Naive thymus-derived CD4-positive, alpha-beta T cell (primary cell): ENCODE measurements around the gene DSC1. TPM values are rescaled to one million over a fixed set of nuclear protein-coding genes. Genes with fewer than 3 reads are reported as not detected.
"Not testable (repeated sequence)": the region's sequence is repeated elsewhere in the genome, so short reads cannot be mapped to it uniquely, and the experiment has no call there.

Experiments used
- ATAC-seq: fragments of 150-1000 bp; cut with Tn5 transposase; 2 replicates; pipeline ENCODE4 v1.10.0; 2021; ENCODE audit warnings: mild to moderate bottlenecking, moderate library complexity
- CTCF ChIA-PET: fragments of 350-600 bp; sonication (Branson Sonifier 250); formaldehyde crosslinking; loops from one replicate; lab custom pipeline; 2021; ENCODE audit warnings: antibody characterized with exemption; lab: Charles Lee
- POLR2A ChIA-PET: fragments of 350-600 bp; sonication (Branson Sonifier 250); formaldehyde crosslinking; loops from one replicate; lab custom pipeline; 2021; ENCODE audit warnings: antibody characterized with exemption, inconsistent platforms; lab: Charles Lee
- DNase-seq, 9 donors: peaks; one replicate each; pipeline versions ENCODE4 v3.0.0 to v3.0.0-alpha.2; 2020 to 2022; ENCODE audit warnings: mixed read lengths in 1 of 9
- H3K27ac ChIP-seq: one replicate; pipeline ENCODE4 v1.7.0; 2013; ENCODE audit warnings: mild to moderate bottlenecking, low read depth, low read length, moderate library complexity
- H3K27me3 ChIP-seq, 2 donors: one replicate each; pipeline ENCODE4 v1.7.0; 2013; ENCODE audit warnings: low read length in 2 of 2, mild to moderate bottlenecking in 2 of 2, moderate library complexity in 2 of 2; ENCODE audit not compliant: control insufficient read depth in 2 of 2, insufficient read depth in 2 of 2
- H3K36me3 ChIP-seq, 3 experiments: 1 replicate in 2 of 3; 2 replicates in 1 of 3; pipeline ENCODE4 v1.7.0; 2013; ENCODE audit warnings: low read length in 3 of 3, mild to moderate bottlenecking in 3 of 3, moderate library complexity in 1 of 3; ENCODE audit not compliant: insufficient read depth in 3 of 3, control insufficient read depth in 2 of 3
- H3K4me1 ChIP-seq, 2 donors: one replicate each; pipeline ENCODE4 v1.7.0; 2013; ENCODE audit warnings: low read length in 2 of 2, mild to moderate bottlenecking in 2 of 2, moderate library complexity in 1 of 2; ENCODE audit not compliant: control insufficient read depth in 2 of 2, insufficient read depth in 2 of 2
- H3K4me3 ChIP-seq: 2 replicates; pipeline ENCODE4 v1.7.0; 2013; ENCODE audit warnings: mild to moderate bottlenecking, low read length
- H3K9me3 ChIP-seq, 3 experiments: 1 replicate in 2 of 3; 2 replicates in 1 of 3; pipeline ENCODE4 v1.7.0; 2013; ENCODE audit warnings: low read length in 3 of 3; ENCODE audit not compliant: control insufficient read depth in 2 of 3
- H3K27ac Mint-ChIP-seq, 9 donors: one replicate each; pipeline ENCODE4 v1.8.0; 2020 to 2022; ENCODE audit warnings: mixed read lengths in 9 of 9, mild to moderate bottlenecking in 8 of 9, moderate library complexity in 5 of 9, inconsistent platforms in 2 of 9
- H3K27me3 Mint-ChIP-seq, 5 donors: one replicate each; pipeline ENCODE4 v1.8.0; 2021 to 2022; ENCODE audit warnings: mixed read lengths in 5 of 5, mild to moderate bottlenecking in 1 of 5
- H3K36me3 Mint-ChIP-seq, 5 donors: one replicate each; pipeline ENCODE4 v1.8.0; 2020 to 2022; ENCODE audit warnings: mixed read lengths in 5 of 5, mild to moderate bottlenecking in 3 of 5, inconsistent platforms in 1 of 5
- H3K4me1 Mint-ChIP-seq, 7 donors: one replicate each; pipeline ENCODE4 v1.8.0; 2020 to 2022; ENCODE audit warnings: mixed read lengths in 7 of 7, mild to moderate bottlenecking in 3 of 7, inconsistent platforms in 1 of 7
- H3K4me3 Mint-ChIP-seq, 10 donors: one replicate each; pipeline ENCODE4 v1.8.0; 2020 to 2022; ENCODE audit warnings: mild to moderate bottlenecking in 10 of 10, mixed read lengths in 10 of 10, moderate library complexity in 6 of 10, inconsistent platforms in 2 of 10
- H3K9me3 Mint-ChIP-seq, 11 donors: one replicate each; pipeline ENCODE4 v1.8.0; 2020 to 2022; ENCODE audit warnings: mixed read lengths in 11 of 11, mild to moderate bottlenecking in 4 of 11, inconsistent platforms in 1 of 11, moderate library complexity in 1 of 11
- intact Hi-C, 2 donors: fragments of 100-400 bp; cut with micrococcal nuclease; formaldehyde crosslinking; loops; one replicate each; pipeline ENCODE4 v1.15.1; 2023
- polyA plus RNA-seq, 2 donors: library from polyadenylated mRNA; unstranded; fragments of 300-500 nt; fragmentation: Illumina TruSeq; gene quantifications; one replicate each; pipeline ENCODE4 v1.2.3, GENCODE V29; 2021
- total RNA-seq, 6 experiments: library from RNA in 5 of 6; stranded (reverse) in 5 of 6; gene quantifications; 1 replicate in 5 of 6; 2 replicates in 1 of 6; pipeline ENCODE4 v1.2.3 and lab custom pipeline; 2021 to 2026

Gene DSC1
- total and polyA plus RNA-seq, 7 experiments from 2014 or later: 3.1 to 16.2 (median 8.4) TPM; not detected in 1

- POLR2A ChIA-PET: not testable (repeated sequence)
Observed at GRCh38 chr18:31123125-31123524, 39.5 kb downstream of the DSC1 start.

GRCh38 chr18:31120594-31120993, 42.1 kb downstream of the DSC1 start:
- Mint-ChIP-seq H3K4me1 (no peaks in the 10 kb centered on the region), H3K4me3 (no peak overlapping the region), H3K27ac (no peak overlapping the region), H3K9me3 (peaks cover 0 to 18% (median 5%) of the 10 kb centered on the region in 11 donors), H3K27me3 (no peaks in the 10 kb centered on the region), H3K36me3 (no peaks in the 10 kb centered on the region)
- H3K4me1 ChIP-seq: no peaks in the 10 kb centered on the region
- no peak overlapping the region for H3K27ac ChIP-seq
- ChIA-PET POLR2A (interaction anchor here (0.7 kb wide), 1 partner anchor 8 kb away, joined by 3 read pairs; no protein-coding TSS in a partner anchor), CTCF (interaction anchor here (0.8 kb wide), 1 partner anchor 436 kb away, joined by 3 read pairs; no protein-coding TSS in a partner anchor)
- no peaks in the 10 kb centered on the region for H3K27me3 ChIP-seq
- ATAC-seq (no peak), DNase-seq (no peak)
- intact Hi-C loops: no loop called here
- no peaks in the 10 kb centered on the region for H3K36me3 ChIP-seq
- H3K4me3 ChIP-seq: no peak overlapping the region
- H3K9me3 ChIP-seq: no peaks in the 10 kb centered on the region

More at GRCh38 chr18:31123125-31123524, 39.5 kb downstream of the DSC1 start:
- H3K4me1 ChIP-seq, H3K27me3 Mint-ChIP-seq, DNase-seq, H3K4me3 Mint-ChIP-seq, H3K36me3 Mint-ChIP-seq, H3K4me1 Mint-ChIP-seq, H3K36me3 ChIP-seq, H3K9me3 ChIP-seq, H3K27ac ChIP-seq, H3K27me3 ChIP-seq, CTCF ChIA-PET, H3K27ac Mint-ChIP-seq, ATAC-seq, H3K4me3 ChIP-seq, intact Hi-C loops: not testable (repeated sequence)
- H3K9me3 Mint-ChIP-seq: peaks cover 0 to 12% (median 4%) of the 10 kb centered on the region in 11 donors

- no peaks in the 10 kb centered on the region for H3K4me1 Mint-ChIP-seq
- H3K4me3 Mint-ChIP-seq: no peak overlapping the region
- no peak overlapping the region for H3K4me3 ChIP-seq
- no peak overlapping the region for H3K27ac ChIP-seq
- no peaks in the 10 kb centered on the region for H3K4me1 ChIP-seq
- no peaks in the 10 kb centered on the region for H3K36me3 Mint-ChIP-seq
- peaks cover 0 to 22% (median 5%) of the 10 kb centered on the region in 11 donors for H3K9me3 Mint-ChIP-seq
- DNase-seq (no peak), ATAC-seq (no peak)
- H3K9me3 ChIP-seq: no peaks in the 10 kb centered on the region
- POLR2A ChIA-PET: no interaction called here
- intact Hi-C loops: no loop called here
- H3K36me3 ChIP-seq: no peaks in the 10 kb centered on the region
- CTCF ChIA-PET: no interaction called here
- no peaks in the 10 kb centered on the region for H3K27me3 ChIP-seq
- H3K27ac Mint-ChIP-seq: no peak overlapping the region
- H3K27me3 Mint-ChIP-seq: no peaks in the 10 kb centered on the region
Observed at GRCh38 chr18:31116853-31117595, 45.6 kb downstream of the DSC1 start.

GRCh38 chr18:31112804-31113203, 49.9 kb downstream of the DSC1 start:
- POLR2A ChIA-PET: no interaction called here

GRCh38 chr18:31105733-31106132, 56.9 kb downstream of the DSC1 start:
- Mint-ChIP-seq H3K9me3 (peaks cover 0 to 6% (median 0%) of the 10 kb centered on the region in 11 donors), H3K36me3 (no peaks in the 10 kb centered on the region), H3K27ac (no peak overlapping the region), H3K4me1 (no peaks in the 10 kb centered on the region), H3K27me3 (peaks cover 9 to 23% (median 19%) of the 10 kb centered on the region in 5 donors), H3K4me3 (no peak overlapping the region)
- Histone ChIP-seq H3K4me1 (no peaks in the 10 kb centered on the region), H3K36me3 (no peaks in the 10 kb centered on the region), H3K4me3 (no peak overlapping the region), H3K9me3 (no peaks in the 10 kb centered on the region), H3K27me3 (peaks cover 0 to 4% of the 10 kb centered on the region in 2 donors), H3K27ac (no peak overlapping the region)
- no peak for ATAC-seq
- ChIA-PET POLR2A (no interaction called here), CTCF (interaction anchor here (0.7 kb wide), 1 partner anchor 413 kb away, joined by 3 read pairs; no protein-coding TSS in a partner anchor)
- no peak for DNase-seq
- intact Hi-C loops: no loop called here

More at GRCh38 chr18:31112804-31113203, 49.9 kb downstream of the DSC1 start:
- H3K4me1 ChIP-seq: no peaks in the 10 kb centered on the region
- no peak overlapping the region for H3K27ac Mint-ChIP-seq
- H3K27me3 ChIP-seq: no peaks in the 10 kb centered on the region
- H3K9me3 ChIP-seq: no peaks in the 10 kb centered on the region
- H3K4me3 Mint-ChIP-seq: no peak overlapping the region
- no peaks in the 10 kb centered on the region for H3K4me1 Mint-ChIP-seq
- no peak overlapping the region for H3K4me3 ChIP-seq
- no peaks in the 10 kb centered on the region for H3K36me3 Mint-ChIP-seq
- no peaks in the 10 kb centered on the region for H3K36me3 ChIP-seq
- DNase-seq (no peak), ATAC-seq (no peak)
- no peak overlapping the region for H3K27ac ChIP-seq
- H3K27me3 Mint-ChIP-seq: peaks cover 0 to 5% (median 0%) of the 10 kb centered on the region in 5 donors
- intact Hi-C loops: no loop called here
- H3K9me3 Mint-ChIP-seq: peaks cover 0 to 14% (median 3%) of the 10 kb centered on the region in 11 donors
- CTCF ChIA-PET: no interaction called here

- H3K9me3 Mint-ChIP-seq: peaks cover 0 to 16% (median 1%) of the 10 kb centered on the region in 11 donors
- no peak for ATAC-seq
- H3K4me1 Mint-ChIP-seq: no peaks in the 10 kb centered on the region
- no peaks in the 10 kb centered on the region for H3K36me3 ChIP-seq
- peaks cover 0 to under 1% (median 0%) of the 10 kb centered on the region in 5 donors for H3K36me3 Mint-ChIP-seq
- H3K27me3 Mint-ChIP-seq: peaks cover 19 to 35% (median 31%) of the 10 kb centered on the region in 5 donors
- no peak overlapping the region for H3K4me3 ChIP-seq
- no peaks in the 10 kb centered on the region for H3K9me3 ChIP-seq
- intact Hi-C loops: no loop called here
- H3K27ac ChIP-seq: no peak overlapping the region
- CTCF ChIA-PET: no interaction called here
- no peak for DNase-seq
- POLR2A ChIA-PET: no interaction called here
- peaks cover 0 to 6% of the 10 kb centered on the region in 2 donors for H3K27me3 ChIP-seq
- H3K4me1 ChIP-seq: no peaks in the 10 kb centered on the region
- no peak overlapping the region for H3K4me3 Mint-ChIP-seq
- H3K27ac Mint-ChIP-seq: no peak overlapping the region
Observed at GRCh38 chr18:31104444-31104843, 58.2 kb downstream of the DSC1 start.
